ENCODE results near the gene EMC9.
A peak's percentile ranks its signal among the peaks of the same experiment; 100 is the strongest.

Gene EMC9

DNA sequence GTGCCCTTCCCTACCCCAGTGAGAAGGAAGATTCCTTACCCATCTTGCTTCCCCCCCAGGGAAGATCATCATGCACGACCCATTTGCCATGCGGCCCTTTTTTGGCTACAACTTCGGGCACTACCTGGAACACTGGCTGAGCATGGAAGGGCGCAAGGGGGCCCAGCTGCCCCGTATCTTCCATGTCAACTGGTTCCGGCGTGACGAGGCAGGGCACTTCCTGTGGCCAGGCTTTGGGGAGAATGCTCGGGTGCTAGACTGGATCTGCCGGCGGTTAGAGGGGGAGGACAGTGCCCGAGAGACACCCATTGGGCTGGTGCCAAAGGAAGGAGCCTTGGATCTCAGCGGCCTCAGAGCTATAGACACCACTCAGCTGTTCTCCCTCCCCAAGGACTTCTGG, 37.9 kb downstream of the EMC9 start:
- no peak for DNase-seq

DNA sequence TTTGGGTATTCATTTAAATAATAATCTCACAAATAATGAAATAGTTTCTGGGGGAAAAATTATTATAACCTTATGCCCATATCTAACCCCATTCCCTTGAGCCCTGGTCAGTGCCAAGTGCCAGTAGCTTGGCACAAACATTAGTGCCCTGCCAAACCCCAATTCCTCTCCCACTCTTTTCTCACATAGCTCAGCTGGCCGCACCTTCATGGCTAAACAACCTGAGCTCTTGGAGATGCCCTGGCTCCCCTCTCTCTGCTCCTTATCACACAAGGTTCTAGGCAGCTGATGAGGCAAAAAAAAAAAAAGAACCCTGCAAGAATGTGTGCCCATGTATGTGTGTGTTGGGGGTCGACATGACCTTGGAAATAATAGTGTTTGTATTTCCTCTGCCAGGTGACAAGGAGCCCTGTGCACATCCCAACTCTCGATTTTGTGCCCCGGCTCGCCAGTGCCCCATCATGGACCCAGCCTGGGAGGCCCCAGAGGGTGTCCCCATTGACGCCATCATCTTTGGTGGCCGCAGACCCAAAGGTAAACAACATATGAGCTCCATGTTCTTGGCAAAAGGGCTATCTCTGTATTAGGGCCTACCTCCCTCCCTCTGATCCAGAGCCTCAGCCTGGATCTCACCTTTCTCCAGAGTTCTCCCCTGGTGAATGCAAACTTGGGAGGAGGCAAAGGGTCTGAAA, 38.9 kb downstream of the EMC9 start:
- DNase-seq: no peak

DNA sequence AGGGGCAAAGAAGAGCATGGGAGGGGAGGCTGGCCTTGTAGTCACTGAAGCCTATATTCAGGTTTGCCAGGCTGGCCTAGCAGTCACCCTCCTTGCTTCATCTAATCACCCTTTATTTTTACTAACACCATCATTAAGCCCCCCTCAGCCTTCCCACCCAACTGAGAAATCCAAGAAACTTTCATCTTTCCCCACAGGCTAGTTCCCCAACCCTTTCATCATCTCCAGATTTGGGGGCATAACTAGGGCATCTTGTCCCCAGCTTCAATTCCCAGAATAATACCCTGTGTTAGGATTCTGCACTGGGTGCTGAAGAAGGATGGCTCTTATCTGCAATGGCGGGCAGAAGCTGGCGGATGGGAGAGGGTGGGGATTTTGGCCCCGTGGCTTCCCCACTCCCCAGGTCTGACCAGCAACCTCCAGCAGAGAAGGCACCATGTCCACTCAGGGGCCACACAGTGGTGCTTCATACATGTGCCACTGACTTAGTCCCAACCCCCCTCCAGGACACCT, 40.4 kb downstream of the EMC9 start:
- DNase-seq: no peak

DNA sequence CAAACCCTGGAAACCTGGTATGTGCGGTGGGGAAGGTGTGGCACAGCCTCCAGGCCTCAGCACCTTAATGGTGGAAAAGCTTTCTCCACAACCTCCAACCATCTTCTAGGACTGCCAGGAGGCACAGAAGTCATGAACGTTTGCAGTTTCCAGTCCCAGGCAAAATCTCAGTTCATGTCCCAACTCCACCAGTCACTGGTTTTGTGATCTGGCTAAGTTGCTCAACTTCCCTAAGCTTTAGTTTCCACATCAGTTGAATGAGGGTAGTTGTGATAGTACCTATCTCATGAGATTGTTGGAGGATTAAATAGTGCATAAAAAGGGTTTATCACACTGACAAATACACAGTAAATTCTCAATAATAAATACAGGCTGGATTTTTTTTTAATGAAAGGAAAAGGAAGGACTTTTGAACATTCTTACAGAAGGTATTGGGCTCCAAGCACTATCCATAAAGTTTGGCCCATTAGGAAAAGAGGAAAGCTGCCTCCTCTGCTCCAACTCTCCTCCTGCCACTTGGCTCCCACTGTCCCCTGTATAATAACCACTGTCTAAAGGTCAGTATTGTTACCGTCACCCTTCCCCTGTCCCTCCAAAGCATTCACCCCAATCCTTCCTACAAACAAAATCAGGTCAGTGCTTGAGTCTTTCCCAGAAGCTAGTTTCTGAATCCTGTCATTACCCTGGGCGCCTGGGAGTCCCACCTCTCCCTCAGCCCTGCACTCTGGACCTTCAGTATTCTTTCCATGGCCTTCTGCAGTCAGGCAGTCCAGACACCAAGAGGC, 41.0 kb downstream of the EMC9 start:
- DNase-seq: no peak

DNA sequence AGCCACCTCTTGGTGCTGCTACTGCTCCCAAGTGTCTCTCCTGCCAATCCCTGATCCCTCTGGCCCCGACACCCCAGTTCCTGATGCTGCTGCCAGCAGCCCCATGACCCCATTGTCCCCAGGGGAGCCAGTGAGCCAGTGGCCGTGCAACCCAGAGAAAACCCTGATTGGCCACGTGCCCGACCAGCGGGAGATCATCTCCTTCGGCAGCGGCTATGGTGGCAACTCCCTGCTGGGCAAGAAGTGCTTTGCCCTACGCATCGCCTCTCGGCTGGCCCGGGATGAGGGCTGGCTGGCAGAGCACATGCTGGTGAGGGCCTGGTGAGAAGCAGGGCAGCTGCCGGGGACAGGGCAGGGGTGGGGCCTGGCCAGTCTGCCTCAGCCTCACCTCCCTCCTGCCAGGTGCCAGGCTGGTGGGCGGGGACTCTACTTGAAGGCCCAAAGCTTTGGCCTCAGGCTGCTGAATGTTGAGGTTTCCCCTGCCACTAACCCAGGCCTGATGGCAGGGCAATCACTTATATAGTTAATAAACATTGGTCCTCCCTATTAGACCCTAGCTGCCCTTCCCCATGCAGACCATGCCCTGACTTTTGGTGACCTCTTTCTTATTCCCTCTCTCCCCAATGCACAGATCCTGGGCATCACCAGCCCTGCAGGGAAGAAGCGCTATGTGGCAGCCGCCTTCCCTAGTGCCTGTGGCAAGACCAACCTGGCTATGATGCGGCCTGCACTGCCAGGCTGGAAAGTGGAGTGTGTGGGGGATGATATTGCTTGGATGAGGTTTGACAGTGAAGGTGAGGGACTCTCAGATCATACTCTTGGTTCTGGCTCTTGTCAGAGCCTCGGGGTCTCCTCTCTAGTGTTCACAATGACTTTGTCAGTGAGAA, 42.2 kb downstream of the EMC9 start:
- DNase-seq: no peak

- DNase-seq: no peak
Observed at GRCh38 chr14:24098229-24098926, 43.0 kb downstream of the EMC9 start.

DNA sequence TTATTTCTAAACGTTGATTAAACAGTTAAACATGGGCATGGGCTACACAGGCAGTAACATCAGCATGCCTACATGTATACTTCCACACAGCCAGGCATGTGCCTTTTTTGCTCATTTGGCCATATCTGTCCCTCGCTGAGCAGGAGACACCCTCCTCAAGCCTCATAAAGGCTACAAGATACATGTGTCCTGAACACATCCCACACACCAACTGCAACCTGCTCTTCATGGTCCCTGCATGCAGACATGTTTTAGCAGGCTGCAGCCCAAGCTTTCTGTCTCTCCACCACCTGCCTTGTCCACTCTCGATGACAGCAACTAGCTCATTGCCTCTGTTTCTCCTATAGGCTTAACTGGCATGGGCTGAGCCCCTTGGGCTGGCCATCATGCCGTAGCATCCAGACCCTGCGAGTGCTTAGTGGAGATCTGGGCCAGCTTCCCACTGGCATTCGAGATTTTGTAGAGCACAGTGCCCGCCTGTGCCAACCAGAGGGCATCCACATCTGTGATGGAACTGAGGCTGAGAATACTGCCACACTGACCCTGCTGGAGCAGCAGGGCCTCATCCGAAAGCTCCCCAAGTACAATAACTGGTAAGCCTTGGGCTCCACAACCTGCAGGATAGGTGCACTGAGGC, 44.7 kb downstream of the EMC9 start:
- DNase-seq: no peak

DNA sequence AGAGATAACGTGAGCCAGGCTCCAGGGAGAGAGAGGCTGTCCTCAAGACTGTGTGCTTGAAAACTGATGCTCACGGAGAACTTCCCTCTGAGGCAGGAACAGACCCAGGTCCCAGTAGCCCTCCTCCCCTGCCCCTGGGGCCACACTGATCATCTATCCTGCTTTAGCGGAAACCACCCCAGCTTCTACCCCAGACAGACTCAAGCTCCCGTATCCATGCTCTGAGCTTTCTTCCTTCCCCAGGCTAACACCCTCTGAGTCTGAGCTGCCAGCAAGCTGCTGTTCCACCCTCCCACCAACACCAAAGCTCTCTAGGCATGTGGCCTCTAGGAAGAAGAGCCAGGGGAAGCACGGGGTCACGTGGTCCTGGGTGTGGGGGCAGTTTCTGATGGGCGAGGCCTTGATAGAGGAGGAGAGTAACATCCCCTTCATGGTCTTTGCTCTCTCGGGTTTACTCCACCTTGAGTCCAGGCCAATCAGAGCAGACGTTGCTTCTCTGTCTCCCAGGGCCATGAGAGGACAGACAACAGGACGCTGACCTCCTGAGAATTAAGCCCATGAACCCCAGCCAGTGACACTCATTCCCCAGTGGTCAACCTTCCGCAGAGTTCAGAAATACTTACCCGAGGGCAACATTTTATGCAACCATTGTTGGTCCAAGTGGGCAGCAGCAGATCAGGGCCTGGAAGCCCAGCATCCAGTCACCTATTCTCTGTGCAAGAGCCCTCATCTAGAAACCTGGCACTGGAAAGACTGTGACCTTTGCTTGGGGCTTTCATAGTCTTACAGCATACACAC, 45.9 kb downstream of the EMC9 start:
- peak in 1 of 2 donors; percentile 7 for DNase-seq

DNA sequence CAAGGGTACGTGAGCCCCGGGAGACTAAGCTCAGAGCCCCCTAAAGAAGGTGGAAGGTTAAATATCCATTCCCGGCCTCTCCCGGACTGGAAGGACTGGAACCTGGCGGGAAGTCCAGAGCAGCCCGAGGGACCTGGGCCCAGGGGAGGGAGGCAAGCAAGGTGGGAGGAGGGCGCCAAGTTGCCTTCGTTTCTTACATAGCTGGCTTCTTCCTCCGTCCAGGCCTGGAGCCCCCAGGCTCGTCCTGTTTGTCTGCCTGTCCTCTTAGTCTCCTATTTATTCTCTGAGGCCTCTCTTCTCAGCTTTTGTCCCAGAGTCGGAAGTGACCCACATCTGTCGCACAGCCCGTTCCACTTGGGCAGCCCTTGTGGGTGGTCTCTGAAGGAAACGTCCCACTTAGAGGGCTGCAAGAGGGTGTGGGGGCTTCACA, 46.5 kb downstream of the EMC9 start:
- DNase-seq: peak in 1 of 2 donors; percentile 27

DNA sequence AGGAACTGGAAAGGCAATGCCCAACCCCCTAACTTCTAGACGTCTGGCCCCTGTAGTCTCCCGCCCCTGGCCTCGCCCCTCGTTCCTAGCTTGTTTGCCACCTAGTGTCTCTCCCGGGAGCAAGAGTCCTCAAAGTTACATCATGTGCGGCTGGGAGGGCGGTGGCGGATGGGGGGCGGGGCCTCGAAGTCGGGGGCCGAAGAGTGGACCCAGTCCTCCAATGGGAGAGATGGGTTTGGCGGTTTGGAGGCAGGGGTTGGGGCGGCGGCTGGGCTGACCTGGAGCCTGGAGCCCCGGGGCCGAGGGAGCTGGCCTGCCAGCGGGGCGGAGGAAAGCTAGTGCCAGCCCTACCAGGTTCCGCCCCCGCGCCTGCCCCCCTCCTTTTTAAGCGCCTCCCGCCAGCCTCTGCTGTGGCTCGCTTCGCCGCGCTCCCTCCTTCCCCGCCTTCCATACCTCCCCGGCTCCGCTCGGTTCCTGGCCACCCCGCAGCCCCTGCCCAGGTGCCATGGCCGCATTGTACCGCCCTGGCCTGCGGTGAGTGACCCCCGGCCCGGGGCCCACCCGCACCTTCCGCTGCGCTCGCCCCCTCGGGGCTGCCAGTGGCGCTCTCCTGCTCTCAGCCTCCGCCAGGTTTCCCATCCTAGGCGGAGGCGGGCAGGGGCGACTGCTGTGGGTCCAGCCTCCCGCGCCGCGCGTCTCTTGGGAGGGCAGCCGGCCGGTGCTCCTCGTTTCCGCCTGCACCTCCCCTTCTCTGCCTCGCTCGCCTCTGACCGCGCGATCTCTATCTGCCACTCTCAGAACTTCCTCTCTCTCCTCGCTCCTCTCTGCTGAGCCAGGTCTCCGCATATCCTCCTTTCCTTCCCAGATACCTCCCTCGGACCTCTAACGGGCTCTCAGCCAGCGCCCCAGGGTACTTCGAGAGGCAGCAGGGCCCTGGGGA, 47.2 kb downstream of the EMC9 start, which contains the start of gene PCK2:
TSS of gene PCK2 (plus strand) at position 411 of the 940 bp plus-strand sequence. CDS start at position 506, 95 bp downstream.
- peak; percentile 73 to 74 for DNase-seq

GRCh38 chr14:24093207-24093900, 48.0 kb downstream of the EMC9 start:
- no peak for DNase-seq

DNA sequence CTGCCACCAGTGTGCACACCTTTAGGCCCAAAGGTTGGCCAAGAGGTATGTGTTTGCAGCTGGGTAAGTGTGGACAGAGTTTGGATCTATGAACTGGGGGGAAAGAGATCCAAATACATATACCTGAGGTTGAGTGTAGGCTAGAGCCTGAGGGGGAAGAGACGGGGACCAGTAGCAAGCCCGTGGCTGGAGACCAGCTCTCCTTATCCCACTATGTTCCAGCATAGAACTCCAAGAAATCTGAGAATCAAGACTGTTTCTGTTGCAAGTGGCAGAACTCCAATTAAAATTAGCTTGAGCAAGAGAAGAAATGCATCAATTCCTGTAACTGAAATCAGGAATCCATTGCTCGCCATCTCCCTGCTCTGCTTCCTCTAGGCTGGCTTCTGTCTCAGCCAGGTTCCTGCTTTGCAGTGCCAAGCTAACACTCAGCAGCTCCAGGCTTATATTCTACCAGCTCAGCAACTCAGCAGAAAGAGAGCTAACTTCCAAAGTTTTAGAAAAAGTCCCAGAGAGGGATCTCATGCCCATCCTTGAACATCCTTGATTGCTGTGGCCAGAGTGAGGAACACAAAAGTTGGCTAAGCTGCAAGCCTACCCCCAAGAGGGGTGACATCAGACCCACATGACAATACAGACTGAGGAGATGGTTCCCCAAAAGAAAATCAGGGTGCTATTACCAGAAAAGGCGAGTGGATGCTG, 48.7 kb downstream of the EMC9 start:
- DNase-seq: no peak

DNA sequence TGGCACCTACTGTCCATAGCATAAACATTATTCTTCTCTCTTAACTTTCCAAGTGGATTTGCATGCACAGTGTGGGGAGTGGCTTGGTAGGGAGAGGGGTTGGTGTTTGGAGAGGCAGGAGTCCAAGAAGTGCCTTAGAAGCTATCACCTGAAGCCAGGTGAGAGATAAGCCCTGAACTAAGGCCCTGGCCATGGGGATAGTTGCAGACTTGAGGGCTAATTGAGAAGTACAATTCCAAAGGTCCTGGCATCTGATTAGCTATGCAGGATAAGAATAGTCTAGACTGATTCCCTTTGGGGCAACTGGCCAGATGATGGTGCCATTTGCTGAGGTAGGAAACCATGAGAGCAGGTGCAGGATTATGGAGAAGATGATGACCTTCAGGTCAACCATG, 49.3 kb downstream of the EMC9 start:
- no peak for DNase-seq

DNA sequence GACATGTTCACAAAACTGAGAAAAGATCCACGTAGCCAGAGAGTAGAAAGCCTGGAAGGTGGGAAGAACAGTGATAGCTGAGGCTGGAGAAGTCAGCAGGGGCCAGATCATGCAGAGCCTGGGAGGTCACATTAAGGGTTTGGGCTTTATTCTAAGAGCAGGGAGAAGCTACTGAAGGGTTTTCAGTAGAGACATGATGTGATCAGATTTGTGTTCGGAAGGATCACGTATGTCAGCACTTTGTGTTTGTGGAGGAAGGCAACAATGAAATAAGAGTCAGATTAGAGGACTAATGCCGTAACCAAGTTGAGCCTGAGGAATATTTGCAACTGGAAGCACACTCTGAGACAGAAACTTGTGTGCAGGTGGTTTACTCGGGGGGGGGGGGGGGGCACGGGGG, 51.5 kb downstream of the EMC9 start:
- no peak for DNase-seq
